Measurements from ENCODE around the gene PER1. TPM values are rescaled to one million over a fixed set of nuclear protein-coding genes. Genes with fewer than 3 reads are reported as not detected.

The PER1 gene
- total RNA-seq, 1 experiment from 2014 or later: 17.1 TPM

DNA sequence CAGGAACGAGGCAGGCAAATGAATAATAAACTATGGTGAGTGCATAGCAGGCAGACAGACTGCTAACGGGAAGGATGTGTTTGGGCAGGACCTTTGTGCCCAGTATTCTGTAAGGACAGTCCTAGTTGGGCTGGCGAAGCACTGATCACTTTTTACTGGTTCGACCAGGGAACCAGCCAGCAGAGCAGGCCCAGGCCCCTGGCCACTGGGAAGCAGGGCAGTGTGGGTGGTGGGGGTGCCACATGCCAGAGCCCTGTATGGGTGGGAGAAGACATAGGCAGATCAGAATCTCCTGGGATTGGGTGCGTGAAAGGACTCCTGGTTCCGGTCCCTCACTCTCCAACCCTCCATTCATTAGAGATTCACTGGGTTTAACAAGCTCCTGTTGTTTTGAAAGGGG, 14.5 kb upstream of the PER1 start:
- ChIA-PET CTCF (no interaction called here), POLR2A (no interaction called here)
- Histone ChIP-seq H3K27me3 (ENCODE audit: control insufficient read depth, insufficient read depth, low read length) (no peaks in the 10 kb centered on the region), H3K4me3 (ENCODE audit: low read depth in 2 of 2, low read length in 2 of 2) (no peak overlapping the region), H3K4me1 (ENCODE audit: control insufficient read depth, insufficient read depth, low read length) (peaks cover 18% of the 10 kb centered on the region), H3K9me3 (ENCODE audit: control insufficient read depth, insufficient read depth, low read depth, low read length) (no peaks in the 10 kb centered on the region), H3K27ac (ENCODE audit: low read length) (no peak overlapping the region), H3K36me3 (ENCODE audit: control insufficient read depth, insufficient read depth, low read length) (no peaks in the 10 kb centered on the region; the same call in 1 of the 2 replicates)
- DNase-seq (ENCODE audit: low read depth, low spot score) (no peak), ATAC-seq (no peak)
- intact Hi-C loops (cut with micrococcal nuclease; ENCODE audit: unreplicated experiment) (no loop called here), in situ Hi-C loops (cut with HindIII; ENCODE audit: low pct_unique_long_range_greater_than_20kb, low sequenced_read_pairs) (no loop called here)
- BruUV-seq (replicated peaks): no TSS peak
- TF ChIP-seq, protein P1, sequence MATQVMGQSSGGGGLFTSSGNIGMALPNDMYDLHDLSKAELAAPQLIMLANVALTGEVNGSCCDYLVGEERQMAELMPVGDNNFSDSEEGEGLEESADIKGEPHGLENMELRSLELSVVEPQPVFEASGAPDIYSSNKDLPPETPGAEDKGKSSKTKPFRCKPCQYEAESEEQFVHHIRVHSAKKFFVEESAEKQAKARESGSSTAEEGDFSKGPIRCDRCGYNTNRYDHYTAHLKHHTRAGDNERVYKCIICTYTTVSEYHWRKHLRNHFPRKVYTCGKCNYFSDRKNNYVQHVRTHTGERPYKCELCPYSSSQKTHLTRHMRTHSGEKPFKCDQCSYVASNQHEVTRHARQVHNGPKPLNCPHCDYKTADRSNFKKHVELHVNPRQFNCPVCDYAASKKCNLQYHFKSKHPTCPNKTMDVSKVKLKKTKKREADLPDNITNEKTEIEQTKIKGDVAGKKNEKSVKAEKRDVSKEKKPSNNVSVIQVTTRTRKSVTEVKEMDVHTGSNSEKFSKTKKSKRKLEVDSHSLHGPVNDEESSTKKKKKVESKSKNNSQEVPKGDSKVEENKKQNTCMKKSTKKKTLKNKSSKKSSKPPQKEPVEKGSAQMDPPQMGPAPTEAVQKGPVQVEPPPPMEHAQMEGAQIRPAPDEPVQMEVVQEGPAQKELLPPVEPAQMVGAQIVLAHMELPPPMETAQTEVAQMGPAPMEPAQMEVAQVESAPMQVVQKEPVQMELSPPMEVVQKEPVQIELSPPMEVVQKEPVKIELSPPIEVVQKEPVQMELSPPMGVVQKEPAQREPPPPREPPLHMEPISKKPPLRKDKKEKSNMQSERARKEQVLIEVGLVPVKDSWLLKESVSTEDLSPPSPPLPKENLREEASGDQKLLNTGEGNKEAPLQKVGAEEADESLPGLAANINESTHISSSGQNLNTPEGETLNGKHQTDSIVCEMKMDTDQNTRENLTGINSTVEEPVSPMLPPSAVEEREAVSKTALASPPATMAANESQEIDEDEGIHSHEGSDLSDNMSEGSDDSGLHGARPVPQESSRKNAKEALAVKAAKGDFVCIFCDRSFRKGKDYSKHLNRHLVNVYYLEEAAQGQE (IDR thresholded peaks at IDR 0.05; ENCODE audit: insufficient read depth in 1 of 2, low read depth in 2 of 2, low read length in 1 of 2): no peak
- no peak for TF ChIP-seq TCF7L2 (IDR thresholded peaks at IDR 0.05; ENCODE audit: low read depth, low read length)
- TF ChIP-seq, protein P2, sequence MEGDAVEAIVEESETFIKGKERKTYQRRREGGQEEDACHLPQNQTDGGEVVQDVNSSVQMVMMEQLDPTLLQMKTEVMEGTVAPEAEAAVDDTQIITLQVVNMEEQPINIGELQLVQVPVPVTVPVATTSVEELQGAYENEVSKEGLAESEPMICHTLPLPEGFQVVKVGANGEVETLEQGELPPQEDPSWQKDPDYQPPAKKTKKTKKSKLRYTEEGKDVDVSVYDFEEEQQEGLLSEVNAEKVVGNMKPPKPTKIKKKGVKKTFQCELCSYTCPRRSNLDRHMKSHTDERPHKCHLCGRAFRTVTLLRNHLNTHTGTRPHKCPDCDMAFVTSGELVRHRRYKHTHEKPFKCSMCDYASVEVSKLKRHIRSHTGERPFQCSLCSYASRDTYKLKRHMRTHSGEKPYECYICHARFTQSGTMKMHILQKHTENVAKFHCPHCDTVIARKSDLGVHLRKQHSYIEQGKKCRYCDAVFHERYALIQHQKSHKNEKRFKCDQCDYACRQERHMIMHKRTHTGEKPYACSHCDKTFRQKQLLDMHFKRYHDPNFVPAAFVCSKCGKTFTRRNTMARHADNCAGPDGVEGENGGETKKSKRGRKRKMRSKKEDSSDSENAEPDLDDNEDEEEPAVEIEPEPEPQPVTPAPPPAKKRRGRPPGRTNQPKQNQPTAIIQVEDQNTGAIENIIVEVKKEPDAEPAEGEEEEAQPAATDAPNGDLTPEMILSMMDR (IDR thresholded peaks at IDR 0.05): no peak
- no peak for TF ChIP-seq SIN3A (IDR thresholded peaks at IDR 0.05; ENCODE audit: borderline replicate concordance, insufficient read depth, low read depth, low read length)
- no peak for TF ChIP-seq POLR2AphosphoS5 (IDR thresholded peaks at IDR 0.05; ENCODE audit: low read depth, low read length)

DNA sequence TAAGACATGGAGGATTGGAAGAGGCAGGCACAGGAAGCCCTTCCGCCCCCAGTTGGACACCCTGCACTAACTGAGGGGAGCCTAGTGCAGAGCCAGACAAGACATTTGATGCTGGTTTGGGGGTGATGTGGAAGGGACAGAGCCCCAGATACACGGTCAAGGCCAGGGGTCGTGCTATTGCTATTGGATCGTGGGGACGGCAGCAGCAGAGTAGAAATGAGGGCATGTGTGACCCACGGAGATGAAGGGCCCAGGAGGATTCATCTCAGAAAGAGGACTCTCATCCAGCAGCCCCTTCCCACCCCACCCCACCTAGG, 12.6 kb upstream of the PER1 start:
- POLR2A ChIA-PET: no interaction called here
- peaks cover 23% of the 10 kb centered on the region for H3K4me1 ChIP-seq (ENCODE audit: control insufficient read depth, insufficient read depth, low read length)
- TF ChIP-seq, protein P2 (IDR thresholded peaks at IDR 0.05): no peak
- TF ChIP-seq, protein P1 (IDR thresholded peaks at IDR 0.05; ENCODE audit: insufficient read depth in 1 of 2, low read depth in 2 of 2, low read length in 1 of 2): no peak
- TF ChIP-seq TCF7L2 (IDR thresholded peaks at IDR 0.05; ENCODE audit: low read depth, low read length) (no peak), SIN3A (IDR thresholded peaks at IDR 0.05; ENCODE audit: borderline replicate concordance, insufficient read depth, low read depth, low read length) (no peak), POLR2AphosphoS5 (IDR thresholded peaks at IDR 0.05; ENCODE audit: low read depth, low read length) (no peak)
- CTCF ChIA-PET: no interaction called here
- intact Hi-C loops (cut with micrococcal nuclease; ENCODE audit: unreplicated experiment) (no loop called here), in situ Hi-C loops (cut with HindIII; ENCODE audit: low pct_unique_long_range_greater_than_20kb, low sequenced_read_pairs) (no loop called here)
- BruUV-seq (replicated peaks): no TSS peak
- H3K9me3 ChIP-seq (ENCODE audit: control insufficient read depth, insufficient read depth, low read depth, low read length): no peaks in the 10 kb centered on the region
- peak overlapping the region in 1 of 2 experiments; percentile 53; a peak in 1 of 4 replicates for H3K4me3 ChIP-seq (ENCODE audit: low read depth in 2 of 2, low read length in 2 of 2)
- no peaks in the 10 kb centered on the region for H3K27me3 ChIP-seq (ENCODE audit: control insufficient read depth, insufficient read depth, low read length)
- ATAC-seq (no peak), DNase-seq (ENCODE audit: low read depth, low spot score) (no peak)
- H3K36me3 ChIP-seq (ENCODE audit: control insufficient read depth, insufficient read depth, low read length): no peaks in the 10 kb centered on the region; the same call in none of the 2 replicates
- H3K27ac ChIP-seq (ENCODE audit: low read length): peak overlapping the region; percentile 71

All from Panc1 (cell line).